Ovary (tissue), 3 donors: ENCODE results near the gene CHAC1.

Experiments
- POLR2A ChIP-seq: fragments of 450-650 bp; IDR thresholded peaks from one replicate; pipeline ENCODE4 v1.6.1; 2017; ENCODE audit warnings: antibody characterized with exemption, mild to moderate bottlenecking, moderate library complexity
- TF ChIP-seq, protein P1 (sequence below), 3 donors: fragments of 450-650 bp in 2 of 3; fragments of 200-600 bp in 1 of 3; IDR thresholded peaks; one replicate each; pipeline versions ENCODE4 v1.5.1 to v1.8.0; 2016 to 2022; ENCODE audit warnings: antibody characterized with exemption in 3 of 3, mild to moderate bottlenecking in 1 of 3
- donor health status: DM: no; HTN: no; CAD: no.

DNA sequence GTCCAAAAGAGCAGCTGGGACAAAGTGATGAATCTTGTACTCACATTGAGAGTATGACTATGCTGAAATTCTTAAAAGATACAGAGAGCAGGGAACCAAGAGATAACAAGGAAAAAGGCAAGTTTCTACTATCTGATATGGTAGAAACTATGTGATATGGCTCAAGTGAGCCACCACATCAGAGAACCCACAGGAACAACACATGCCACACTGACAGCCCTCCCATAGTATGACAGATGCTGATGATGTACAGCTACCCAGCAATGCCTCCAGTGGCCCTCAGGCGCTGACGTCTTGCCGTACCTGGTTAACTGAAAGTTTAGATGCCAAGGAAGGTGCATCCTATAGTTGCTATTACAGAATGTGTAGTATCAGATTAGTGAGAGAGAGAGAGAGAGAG lies 42.4 kb downstream of the CHAC1 start:
- TF ChIP-seq, protein P1, sequence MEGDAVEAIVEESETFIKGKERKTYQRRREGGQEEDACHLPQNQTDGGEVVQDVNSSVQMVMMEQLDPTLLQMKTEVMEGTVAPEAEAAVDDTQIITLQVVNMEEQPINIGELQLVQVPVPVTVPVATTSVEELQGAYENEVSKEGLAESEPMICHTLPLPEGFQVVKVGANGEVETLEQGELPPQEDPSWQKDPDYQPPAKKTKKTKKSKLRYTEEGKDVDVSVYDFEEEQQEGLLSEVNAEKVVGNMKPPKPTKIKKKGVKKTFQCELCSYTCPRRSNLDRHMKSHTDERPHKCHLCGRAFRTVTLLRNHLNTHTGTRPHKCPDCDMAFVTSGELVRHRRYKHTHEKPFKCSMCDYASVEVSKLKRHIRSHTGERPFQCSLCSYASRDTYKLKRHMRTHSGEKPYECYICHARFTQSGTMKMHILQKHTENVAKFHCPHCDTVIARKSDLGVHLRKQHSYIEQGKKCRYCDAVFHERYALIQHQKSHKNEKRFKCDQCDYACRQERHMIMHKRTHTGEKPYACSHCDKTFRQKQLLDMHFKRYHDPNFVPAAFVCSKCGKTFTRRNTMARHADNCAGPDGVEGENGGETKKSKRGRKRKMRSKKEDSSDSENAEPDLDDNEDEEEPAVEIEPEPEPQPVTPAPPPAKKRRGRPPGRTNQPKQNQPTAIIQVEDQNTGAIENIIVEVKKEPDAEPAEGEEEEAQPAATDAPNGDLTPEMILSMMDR (IDR thresholded peaks at IDR 0.05), result no peak
- TF ChIP-seq POLR2A, result no peak
